Muscle of back (tissue), 11 donors: ENCODE measurements around the gene ZNF831. TPM values are rescaled to one million over a fixed set of nuclear protein-coding genes. Genes with fewer than 3 reads are reported as not detected.

Experiments
- DNase-seq, 3 donors: peaks; one replicate each; pipeline versions ENCODE4 v3.0.0 to v3.0.0-alpha.2; 2013
- polyA plus RNA-seq, 10 donors: library from polyadenylated mRNA; unstranded; fragments of 120-200 nt; gene quantifications; one replicate each; pipeline ENCODE4 v1.2.1, GENCODE V29; 2013; ENCODE audit not compliant: insufficient read length in 10 of 10

ZNF831 gene
- polyA plus RNA-seq, 10 donors, result 0.05 to 0.86 (median 0.17) TPM

GRCh38 chr20:59214073-59214472 is 50.5 kb downstream of the ZNF831 start:
- no peak for DNase-seq

- DNase-seq, result no peak
Observed at GRCh38 chr20:59214606-59215547, 51.3 kb downstream of the ZNF831 start.

- no peak for DNase-seq
Observed at GRCh38 chr20:59217173-59217572, 53.6 kb downstream of the ZNF831 start.

- no peak for DNase-seq
Observed at GRCh38 chr20:59217794-59218280, 54.2 kb downstream of the ZNF831 start.

GRCh38 chr20:59219211-59219610 is 55.6 kb downstream of the ZNF831 start:
- DNase-seq, result no peak

- no peak for DNase-seq
Observed at GRCh38 chr20:59220161-59220560, 56.5 kb downstream of the ZNF831 start.

- peak in 2 of 3 donors; percentile 38 to 43 for DNase-seq
Observed at GRCh38 chr20:59221049-59221706, 57.6 kb downstream of the ZNF831 start.

- DNase-seq, result peak in 1 of 3 donors; percentile 30
Observed at GRCh38 chr20:59221707-59222252, 58.2 kb downstream of the ZNF831 start.

GRCh38 chr20:59222253-59223181 is 58.9 kb downstream of the ZNF831 start:
- DNase-seq, result peak; percentile 78 to 92 (median 86)

- DNase-seq, result peak in 2 of 3 donors; percentile 50 to 68
Observed at GRCh38 chr20:59223182-59223601, 59.6 kb downstream of the ZNF831 start.

GRCh38 chr20:59223750-59224149 is 60.1 kb downstream of the ZNF831 start:
- no peak for DNase-seq

GRCh38 chr20:59224236-59224635 is 60.6 kb downstream of the ZNF831 start:
- DNase-seq, result no peak

GRCh38 chr20:59230385-59230784 is 66.8 kb downstream of the ZNF831 start:
- no peak for DNase-seq

GRCh38 chr20:59231124-59231804 is 67.6 kb downstream of the ZNF831 start:
- peak in 1 of 3 donors; percentile 24 for DNase-seq

GRCh38 chr20:59232618-59233017 is 69.0 kb downstream of the ZNF831 start:
- no peak for DNase-seq

- no peak for DNase-seq
Observed at GRCh38 chr20:59235226-59235625, 71.6 kb downstream of the ZNF831 start.

- no peak for DNase-seq
Observed at GRCh38 chr20:59240006-59240405, 76.4 kb downstream of the ZNF831 start.

GRCh38 chr20:59242714-59243626 is 79.3 kb downstream of the ZNF831 start:
- DNase-seq, result no peak

- no peak for DNase-seq
Observed at GRCh38 chr20:59246691-59247400, 83.2 kb downstream of the ZNF831 start.
